Activated naive CD4-positive, alpha-beta T cell treated with anti-CD3 and anti-CD28 coated beads, Interleukin-2, amount 50 U/mL, for 72 hours (primary cell): ENCODE measurements around the gene SLC25A38. TPM values are rescaled to one million over a fixed set of nuclear protein-coding genes. Genes with fewer than 3 reads are reported as not detected.

Source experiments
- ATAC-seq, 2 donors: fragments of 150-1000 bp; cut with Tn5 transposase; 2 replicates each; pipeline ENCODE4 v1.10.0; 2021; ENCODE audit warnings: mild to moderate bottlenecking in 2 of 2, moderate library complexity in 2 of 2
- DNase-seq, 2 donors: peaks; one replicate each; pipeline ENCODE4 v3.0.0; 2021 to 2022; ENCODE audit warnings: low spot score in 2 of 2
- H3K27ac Mint-ChIP-seq, 2 donors: one replicate each; pipeline ENCODE4 v1.8.0; 2022; ENCODE audit warnings: mild to moderate bottlenecking in 2 of 2, mixed read lengths in 2 of 2
- H3K36me3 Mint-ChIP-seq, 2 donors: one replicate each; pipeline ENCODE4 v1.8.0; 2022; ENCODE audit warnings: mixed read lengths in 2 of 2
- H3K9me3 Mint-ChIP-seq, 2 donors: one replicate each; pipeline ENCODE4 v1.8.0; 2022; ENCODE audit warnings: mixed read lengths in 2 of 2
- total RNA-seq, 2 donors: library from RNA; stranded (reverse); gene quantifications; one replicate each; pipeline ENCODE4 v1.2.3, GENCODE V29; 2022

SLC25A38 gene
- total RNA-seq, 2 donors from 2014 or later, result 21.2 to 25.3 TPM

- peak overlapping the region; percentile 5 to 52 for H3K27ac Mint-ChIP-seq
- no peaks in the 10 kb centered on the region for H3K9me3 Mint-ChIP-seq
- H3K36me3 Mint-ChIP-seq, result peaks cover 16 to 22% of the 10 kb centered on the region in 2 donors
- ATAC-seq, result no peak
- DNase-seq, result no peak
Measured at GRCh38 chr3:39388741-39389248, 5.6 kb downstream of the SLC25A38 start.

DNA sequence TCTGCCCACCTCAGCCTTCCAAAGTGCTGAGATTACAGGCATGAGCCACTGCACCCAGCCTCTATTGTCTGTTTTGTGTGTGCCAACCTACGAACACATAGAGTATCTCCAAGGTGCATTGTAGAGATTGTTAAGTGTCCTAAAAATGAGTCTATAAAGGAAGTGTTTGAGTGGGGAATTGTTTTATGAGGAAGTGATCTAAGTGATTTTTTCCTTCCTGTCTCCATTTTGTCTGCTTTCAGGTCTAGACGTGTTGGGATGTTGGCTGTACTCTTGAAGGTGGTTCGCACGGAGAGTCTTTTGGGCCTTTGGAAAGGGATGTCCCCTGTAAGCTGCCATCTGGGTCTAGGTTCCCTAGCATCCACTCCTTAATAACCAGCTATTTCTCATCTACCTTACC is 7.0 kb downstream of the SLC25A38 start:
- DNase-seq, result no peak
- ATAC-seq, result no peak
- H3K27ac Mint-ChIP-seq, result peak overlapping the region in 1 of 2 donors; percentile 41
- H3K36me3 Mint-ChIP-seq, result peaks cover 13 to 20% of the 10 kb centered on the region in 2 donors
- H3K9me3 Mint-ChIP-seq, result no peaks in the 10 kb centered on the region

- DNase-seq (no peak), ATAC-seq (peak in 1 of 2 donors; percentile 11)
- H3K27ac Mint-ChIP-seq, result peak overlapping the region; percentile 12 to 55
- H3K9me3 Mint-ChIP-seq, result no peaks in the 10 kb centered on the region
- peaks cover 9 to 29% of the 10 kb centered on the region in 2 donors for H3K36me3 Mint-ChIP-seq
Measured at GRCh38 chr3:39396690-39397089, 13.5 kb downstream of the SLC25A38 start.

DNA sequence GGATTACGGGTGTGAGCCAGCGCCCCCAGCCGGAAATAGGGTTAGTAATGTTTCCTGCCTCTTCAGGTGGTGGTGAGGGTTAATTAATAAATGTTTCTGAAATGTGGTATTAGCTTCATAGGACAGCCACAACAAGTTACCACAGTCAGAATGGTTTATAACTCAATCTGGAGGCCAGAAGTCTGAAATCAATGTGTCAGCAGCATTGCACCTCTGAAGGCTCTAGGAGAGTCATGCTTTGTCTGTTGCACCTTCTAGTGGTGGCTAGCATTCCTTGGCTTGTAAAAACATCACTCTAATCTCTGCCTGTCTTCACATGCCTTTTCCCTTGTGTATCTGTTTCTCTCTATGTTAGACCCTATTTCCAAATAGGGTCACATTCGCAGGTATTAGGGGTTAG is 15.5 kb downstream of the SLC25A38 start:
- Mint-ChIP-seq H3K9me3 (no peaks in the 10 kb centered on the region), H3K36me3 (peaks cover 7 to 22% of the 10 kb centered on the region in 2 donors), H3K27ac (peak overlapping the region; percentile 46 to 88)
- DNase-seq (no peak), ATAC-seq (no peak)

DNA sequence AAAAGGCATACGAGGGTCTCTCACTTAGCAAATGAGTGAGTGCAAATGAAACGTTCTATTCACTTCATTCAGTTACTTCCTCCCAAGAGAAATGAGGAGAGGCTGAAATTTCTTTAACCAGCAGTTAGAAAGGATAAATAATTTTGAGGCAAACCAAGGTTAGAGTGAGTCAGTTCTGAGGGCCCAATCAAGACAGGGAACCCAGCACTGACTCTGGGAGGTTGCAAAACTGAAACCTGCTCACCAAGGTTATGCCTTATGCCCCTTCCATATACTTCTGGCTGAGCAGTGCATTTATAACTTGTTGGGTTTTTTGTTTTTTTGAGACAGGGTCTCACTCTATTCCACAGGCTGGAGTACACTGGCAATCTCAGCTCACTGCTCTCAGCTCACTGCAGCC is 18.8 kb downstream of the SLC25A38 start:
- Mint-ChIP-seq H3K9me3 (no peaks in the 10 kb centered on the region), H3K27ac (peak overlapping the region in 1 of 2 donors; percentile 14), H3K36me3 (peaks cover 7 to 20% of the 10 kb centered on the region in 2 donors)
- DNase-seq (no peak), ATAC-seq (no peak)

- Mint-ChIP-seq H3K36me3 (peaks cover 32 to 43% of the 10 kb centered on the region in 2 donors), H3K9me3 (no peaks in the 10 kb centered on the region), H3K27ac (peak overlapping the region; percentile 95 to 99)
- ATAC-seq (no peak), DNase-seq (no peak)
Measured at GRCh38 chr3:39404943-39405686, 21.9 kb downstream of the SLC25A38 start.

DNA sequence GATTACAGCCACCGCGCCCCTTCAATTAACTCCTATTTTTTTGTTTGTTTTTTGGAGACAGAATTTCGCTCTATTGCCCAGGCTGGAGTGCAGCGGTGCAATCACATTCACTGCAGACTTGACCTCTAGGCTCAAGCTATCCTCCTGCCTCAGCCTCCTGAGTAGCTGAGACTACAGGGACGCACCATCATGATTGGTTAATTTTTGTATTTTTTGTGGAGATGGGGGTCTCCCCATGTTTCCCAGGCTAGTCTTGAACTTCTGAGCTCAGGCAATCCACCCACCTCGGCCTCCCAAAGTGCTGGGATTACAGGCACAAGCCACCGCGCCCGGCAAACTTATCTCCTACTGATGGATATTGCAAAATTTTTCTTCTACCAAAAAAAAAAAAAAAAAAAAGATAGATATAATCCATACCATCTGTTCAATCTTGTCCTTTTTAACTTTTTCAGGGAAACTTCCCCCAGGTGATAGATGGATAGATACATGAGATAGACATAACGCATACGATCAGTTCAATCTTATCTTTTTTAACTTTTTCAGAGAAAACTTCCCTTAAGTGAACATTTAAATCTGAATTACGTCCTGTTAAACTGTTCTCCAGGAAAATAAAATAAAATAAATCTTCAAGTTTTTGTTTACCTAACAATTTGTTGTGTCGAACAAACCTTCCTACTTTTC is 22.7 kb downstream of the SLC25A38 start:
- ATAC-seq, result no peak
- H3K9me3 Mint-ChIP-seq, result no peaks in the 10 kb centered on the region
- peaks cover 38 to 45% of the 10 kb centered on the region in 2 donors for H3K36me3 Mint-ChIP-seq

DNA sequence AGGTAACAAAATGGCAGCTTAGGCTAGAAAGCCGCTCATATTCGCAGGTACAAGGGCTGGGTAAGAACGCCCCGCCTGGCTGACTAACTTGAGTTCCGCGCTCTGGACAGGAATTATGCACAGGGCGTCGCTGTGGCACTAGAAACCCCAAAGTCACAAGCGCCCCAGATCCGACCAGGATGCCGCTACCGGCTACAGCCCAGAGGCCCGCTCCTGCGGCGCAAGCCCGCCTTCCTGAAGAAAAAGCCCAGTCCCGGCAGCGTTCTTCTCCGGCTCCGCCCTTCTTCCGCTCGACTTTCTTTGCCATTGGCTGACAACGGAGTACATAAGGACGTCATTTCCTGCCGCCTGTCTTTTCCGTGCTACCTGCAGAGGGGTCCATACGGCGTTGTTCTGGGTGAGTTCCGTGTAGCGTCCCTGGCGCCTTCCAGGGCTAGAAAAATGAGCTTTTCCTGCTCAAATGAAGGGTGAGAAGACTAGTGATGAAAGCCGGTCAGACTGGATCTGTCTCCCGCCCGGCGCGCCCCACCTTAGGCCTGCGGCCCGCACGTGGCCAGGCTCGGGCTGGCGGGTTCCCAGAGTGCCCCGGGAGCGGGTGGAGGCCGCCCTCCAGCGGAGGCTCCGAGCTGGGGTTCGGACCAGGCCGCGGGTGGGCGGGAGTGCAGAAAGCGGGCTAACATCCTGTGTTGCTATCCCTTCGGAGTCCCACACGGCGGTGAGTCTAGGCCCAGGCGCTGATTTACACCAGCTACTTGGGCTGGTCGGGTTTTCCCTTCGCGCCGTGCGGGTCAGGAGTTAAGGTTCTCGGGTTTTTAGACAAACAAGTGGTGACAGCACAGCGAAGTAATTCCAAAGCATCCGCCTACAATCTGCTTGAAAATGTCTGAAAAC is 23.4 kb downstream of the SLC25A38 start, which contains the start of gene RPSA:
Gene RPSA, plus strand, starts transcription at position 353 of the 891 bp plus-strand sequence. CDS start 934 bp downstream, outside the sequence.
- no peaks in the 10 kb centered on the region for H3K9me3 Mint-ChIP-seq
- peak within 1 kb of the TSS; percentile 95 to 99 for H3K27ac Mint-ChIP-seq
- H3K36me3 Mint-ChIP-seq, result peaks cover 45 to 48% of the 10 kb centered on the region in 2 donors
- DNase-seq (peak; percentile 89 to 98), ATAC-seq (peak; percentile 95 to 97)

More for the DNA sequence above, 22.7 kb downstream of the SLC25A38 start:
- H3K27ac Mint-ChIP-seq, result peak overlapping the region; percentile 95 to 99
- DNase-seq, result no peak

- ATAC-seq (no peak), DNase-seq (no peak)
- no peaks in the 10 kb centered on the region for H3K9me3 Mint-ChIP-seq
- H3K27ac Mint-ChIP-seq, result peak overlapping the region; percentile 95 to 98
- H3K36me3 Mint-ChIP-seq, result peaks cover 51 to 54% of the 10 kb centered on the region in 2 donors
Measured at GRCh38 chr3:39407259-39407629, 24.1 kb downstream of the SLC25A38 start.

DNA sequence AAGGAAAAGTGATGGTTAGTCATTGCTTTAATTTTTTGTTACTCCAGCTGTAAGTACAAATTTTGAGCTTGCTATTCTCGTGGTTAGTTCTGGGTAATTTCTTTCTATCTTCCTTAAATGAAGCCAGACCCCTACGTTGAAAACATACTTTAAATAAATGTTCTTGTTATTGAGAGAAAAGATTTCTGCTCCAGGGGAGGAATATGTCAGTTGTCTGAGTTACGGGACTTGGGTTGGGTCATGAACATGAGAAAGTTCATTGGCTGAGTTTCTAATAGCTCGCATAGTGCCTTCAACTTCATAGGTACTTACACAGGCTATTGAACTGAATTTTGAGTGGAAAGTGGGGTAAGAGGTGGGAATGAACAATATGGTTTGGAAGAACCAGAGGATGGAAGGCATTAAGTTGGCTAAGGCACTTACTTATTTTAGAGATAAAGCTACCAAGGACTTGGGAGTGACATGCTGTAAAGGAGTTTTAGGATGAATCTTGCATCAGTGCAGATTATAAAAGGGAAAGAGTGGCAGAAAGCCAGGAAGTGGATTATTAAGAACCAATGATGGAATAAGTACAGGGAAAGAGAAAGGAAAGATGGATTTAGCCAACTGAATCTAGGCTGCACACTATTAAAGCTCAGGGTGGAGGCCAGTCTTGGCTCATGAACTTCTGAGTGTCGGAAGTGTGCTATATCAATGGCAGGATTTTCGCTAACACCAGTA is 24.8 kb downstream of the SLC25A38 start:
- Mint-ChIP-seq H3K9me3 (no peaks in the 10 kb centered on the region), H3K27ac (peak overlapping the region; percentile 95 to 98), H3K36me3 (peaks cover 58 to 61% of the 10 kb centered on the region in 2 donors)
- no peak for DNase-seq
- ATAC-seq, result no peak

DNA sequence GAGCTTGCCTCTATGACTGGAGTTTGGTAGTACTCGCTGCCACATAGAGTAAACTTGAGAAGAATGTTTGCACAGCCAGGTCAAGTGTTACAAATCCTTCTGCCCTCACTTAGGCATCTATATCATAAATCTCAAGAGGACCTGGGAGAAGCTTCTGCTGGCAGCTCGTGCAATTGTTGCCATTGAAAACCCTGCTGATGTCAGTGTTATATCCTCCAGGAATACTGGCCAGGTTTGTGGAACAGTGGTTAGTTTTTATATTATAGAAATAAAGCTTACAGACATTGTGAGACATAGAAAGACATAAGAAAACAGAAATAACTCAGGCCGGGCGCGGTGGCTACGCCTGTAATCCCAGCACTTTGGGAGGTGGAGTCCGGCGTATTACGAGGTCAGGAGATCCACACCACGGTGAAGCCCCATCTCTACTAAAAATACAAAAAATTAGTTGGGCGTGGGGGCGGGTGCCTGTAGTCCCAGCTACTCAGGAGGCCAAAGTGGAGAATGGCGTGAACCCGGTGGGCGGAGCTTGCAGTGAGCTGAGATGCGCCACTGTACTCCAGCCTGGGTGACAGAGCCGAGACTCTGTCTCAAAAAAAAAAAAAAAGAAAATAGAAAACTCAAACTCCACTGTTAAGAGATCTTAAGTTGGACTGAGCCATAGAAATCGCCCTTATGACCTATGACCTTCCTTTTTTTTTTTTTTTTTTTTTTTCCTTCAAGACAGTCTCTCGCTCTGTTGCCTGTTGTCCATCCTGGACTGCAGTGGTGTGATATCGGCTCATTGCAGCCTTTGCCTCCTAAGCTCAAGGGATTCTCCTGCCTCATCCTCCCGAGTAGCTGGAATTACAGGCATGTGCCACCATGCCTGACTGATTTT is 25.6 kb downstream of the SLC25A38 start:
- ATAC-seq (no peak), DNase-seq (no peak)
- Mint-ChIP-seq H3K36me3 (peaks cover 58 to 69% of the 10 kb centered on the region in 2 donors), H3K9me3 (no peaks in the 10 kb centered on the region), H3K27ac (peak overlapping the region; percentile 95 to 98)

DNA sequence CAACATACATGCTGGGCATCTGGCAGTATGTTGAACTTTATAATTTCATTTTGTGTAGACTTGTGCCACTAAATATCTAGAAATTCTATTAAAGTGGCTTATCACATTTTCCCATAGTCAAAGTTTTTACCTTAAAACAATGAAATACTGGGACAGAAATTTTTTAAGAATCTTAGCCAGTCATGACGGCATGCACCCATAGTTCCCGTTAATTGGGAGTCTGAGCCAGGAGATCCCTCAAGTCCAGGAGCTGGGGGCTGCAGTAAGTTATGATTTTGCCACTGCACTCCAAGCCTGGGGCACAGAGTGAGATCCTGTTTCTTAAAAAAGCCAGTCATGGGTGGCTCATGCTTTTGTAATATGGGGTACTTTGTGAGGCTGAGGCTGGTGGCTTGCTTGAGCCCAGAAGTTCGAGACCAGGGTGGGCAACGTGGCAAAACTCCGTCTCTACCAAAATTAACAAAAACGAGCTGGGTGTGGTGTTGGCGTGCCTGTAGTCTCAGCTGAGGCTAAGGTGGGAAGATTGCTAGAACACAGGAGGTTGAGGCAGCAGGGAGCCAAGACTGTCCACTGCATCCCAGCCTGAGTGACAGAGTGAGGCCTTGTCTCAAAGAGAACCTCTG is 26.5 kb downstream of the SLC25A38 start:
- Mint-ChIP-seq H3K36me3 (peaks cover 58 to 69% of the 10 kb centered on the region in 2 donors), H3K27ac (peak overlapping the region; percentile 27 to 93), H3K9me3 (no peaks in the 10 kb centered on the region)
- no peak for DNase-seq
- no peak for ATAC-seq

DNA sequence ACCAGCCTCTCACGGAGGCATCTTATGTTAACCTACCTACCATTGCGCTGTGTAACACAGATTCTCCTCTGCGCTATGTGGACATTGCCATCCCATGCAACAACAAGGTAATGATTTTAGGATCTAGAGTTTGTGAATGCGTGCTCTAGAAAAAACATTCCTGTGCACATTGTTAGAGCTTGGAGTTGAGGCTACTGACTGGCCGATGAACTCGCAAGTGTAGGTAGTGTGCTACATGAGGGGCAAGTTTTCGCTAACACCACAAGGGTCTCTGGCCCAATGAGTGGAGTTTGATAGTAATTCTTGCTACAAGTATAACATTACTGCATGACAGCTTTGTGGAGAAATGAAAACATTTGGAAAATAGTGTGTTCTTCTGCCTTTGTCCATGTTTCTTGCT is 27.7 kb downstream of the SLC25A38 start:
- ATAC-seq (no peak), DNase-seq (no peak)
- H3K9me3 Mint-ChIP-seq, result no peaks in the 10 kb centered on the region
- peak overlapping the region; percentile 27 to 87 for H3K27ac Mint-ChIP-seq
- H3K36me3 Mint-ChIP-seq, result peaks cover 58 to 69% of the 10 kb centered on the region in 2 donors

DNA sequence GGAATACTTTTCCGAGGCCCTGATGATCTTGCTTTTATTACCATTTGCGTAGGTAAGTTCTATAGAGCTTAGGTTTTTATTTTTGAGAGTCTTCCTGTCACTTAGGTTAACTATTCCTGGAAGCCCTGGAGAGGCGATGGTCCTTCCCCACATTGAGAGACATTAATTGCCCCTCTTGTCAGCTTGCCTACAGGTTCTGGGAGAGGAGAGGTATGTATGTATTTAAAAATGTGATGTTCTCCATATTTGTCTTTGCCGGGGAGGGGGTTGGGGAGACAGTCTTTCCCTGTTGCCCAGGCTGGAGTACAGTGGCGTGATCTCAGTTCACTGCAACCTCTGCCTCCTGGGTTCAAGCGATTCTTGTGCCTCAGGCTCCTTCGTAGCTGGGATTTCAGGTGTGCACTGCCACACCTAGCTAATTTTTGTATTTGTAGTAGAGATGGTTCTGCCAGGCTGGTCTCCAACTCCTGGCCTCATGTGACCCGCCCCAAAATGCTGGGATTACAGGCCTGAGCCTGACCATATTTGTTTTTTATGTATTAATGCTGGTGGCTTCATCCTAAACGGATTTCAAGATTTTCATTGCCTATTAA is 29.6 kb downstream of the SLC25A38 start:
- no peaks in the 10 kb centered on the region for H3K9me3 Mint-ChIP-seq
- no peak for DNase-seq
- ATAC-seq, result no peak
- H3K36me3 Mint-ChIP-seq, result peaks cover 43 to 54% of the 10 kb centered on the region in 2 donors
- peak overlapping the region; percentile 22 to 93 for H3K27ac Mint-ChIP-seq
